DND-41 (cell line): Measurements from ENCODE around the gene SH3RF3.

Experiments
- ATAC-seq: fragments of 200-7000 bp; cut with Tn5 transposase; 3 replicates; pipeline ENCODE4 v1.9.1; 2021; ENCODE audit warnings: low read depth; ENCODE audit not compliant: insufficient read depth
- DNase-seq: peaks from one replicate; pipeline ENCODE4 v3.0.0-alpha.2; 2020
- H2AFZ ChIP-seq: 2 replicates; pipeline ENCODE4 v1.6.0; 2012; ENCODE audit warnings: low read depth, low read length
- H3K27ac ChIP-seq: 2 replicates; pipeline ENCODE4 v1.5.1; 2012; ENCODE audit warnings: low read length, inconsistent platforms
- H3K27me3 ChIP-seq: fragments of 200-600 bp; sonication (generic); 2 replicates; pipeline ENCODE4 v1.6.0; 2012; ENCODE audit warnings: low read length, mild to moderate bottlenecking, inconsistent platforms; ENCODE audit not compliant: insufficient read depth, poor library complexity
- H3K36me3 ChIP-seq: 2 replicates; pipeline ENCODE4 v1.5.1; 2012; ENCODE audit warnings: low read length, inconsistent platforms; ENCODE audit not compliant: insufficient read depth
- H3K4me1 ChIP-seq: 2 replicates; pipeline ENCODE4 v1.5.1; 2012; ENCODE audit warnings: mild to moderate bottlenecking, low read length; ENCODE audit not compliant: insufficient read depth
- H3K4me2 ChIP-seq: 2 replicates; pipeline ENCODE4 v1.6.0; 2012; ENCODE audit warnings: mild to moderate bottlenecking, moderate library complexity, low read length, inconsistent platforms; ENCODE audit not compliant: insufficient read depth
- H3K4me3 ChIP-seq, 2 experiments: fragments of 200-600 bp in 1 of 2; shearing (Covaris generic) in 1 of 2; 2 replicates each; pipeline ENCODE4 v1.5.1; 2012 to 2016; ENCODE audit warnings: inconsistent platforms in 2 of 2, low read length in 2 of 2, mild to moderate bottlenecking in 2 of 2, low read depth in 1 of 2, moderate library complexity in 1 of 2
- H3K79me2 ChIP-seq: 2 replicates; pipeline ENCODE4 v1.6.0; 2012; ENCODE audit warnings: low read length, inconsistent platforms; ENCODE audit not compliant: insufficient read depth
- H3K9ac ChIP-seq: 2 replicates; pipeline ENCODE4 v1.6.0; 2012; ENCODE audit warnings: low read depth, mild to moderate bottlenecking, inconsistent platforms, low read length, moderate library complexity
- H3K9me3 ChIP-seq: 2 replicates; pipeline ENCODE4 v1.5.1; 2012; ENCODE audit warnings: low read length, moderate library complexity, mild to moderate bottlenecking, inconsistent platforms; ENCODE audit not compliant: insufficient read depth, severe bottlenecking
- H4K20me1 ChIP-seq: 2 replicates; pipeline ENCODE4 v1.6.0; 2012; ENCODE audit warnings: low read length; ENCODE audit not compliant: insufficient read depth
- CTCF ChIP-seq: IDR thresholded peaks from 2 replicates; pipeline ENCODE4 v1.5.1; 2012; ENCODE audit warnings: borderline replicate concordance, low read length, moderate library complexity, mild to moderate bottlenecking; ENCODE audit not compliant: poor library complexity, severe bottlenecking; ENCODE audit errors: extremely low read depth
- EZH2 ChIP-seq: IDR thresholded peaks from 3 replicates; pipeline ENCODE4 v1.6.1; 2012; ENCODE audit warnings: borderline replicate concordance, low read depth, mild to moderate bottlenecking, moderate library complexity, low read length, inconsistent platforms; ENCODE audit not compliant: severe bottlenecking

The SH3RF3 gene

GRCh38 chr2:109480486-109481195 is 351.6 kb downstream of the SH3RF3 start:
- Histone ChIP-seq H3K27ac (no peak overlapping the region), H2AFZ (no peak overlapping the region), H3K9ac (no peak overlapping the region), H3K27me3 (peaks cover 11% of the 10 kb centered on the region), H3K36me3 (no peaks in the 10 kb centered on the region), H3K4me2 (no peak overlapping the region), H4K20me1 (no peaks in the 10 kb centered on the region), H3K4me1 (no peaks in the 10 kb centered on the region), H3K79me2 (no peaks in the 10 kb centered on the region), H3K9me3 (no peaks in the 10 kb centered on the region), H3K4me3 (no peak overlapping the region)
- DNase-seq (no peak), ATAC-seq (no peak)
- TF ChIP-seq EZH2 (no peak), CTCF (no peak)

GRCh38 chr2:109481196-109481555 is 352.2 kb downstream of the SH3RF3 start:
- H3K79me2 ChIP-seq = no peaks in the 10 kb centered on the region
- no peak overlapping the region for H3K27ac ChIP-seq
- no peaks in the 10 kb centered on the region for H3K36me3 ChIP-seq
- H2AFZ ChIP-seq = no peak overlapping the region
- no peaks in the 10 kb centered on the region for H3K9me3 ChIP-seq
- TF ChIP-seq CTCF (no peak), EZH2 (no peak)
- H3K9ac ChIP-seq = no peak overlapping the region
- H3K4me1 ChIP-seq = no peaks in the 10 kb centered on the region
- no peaks in the 10 kb centered on the region for H4K20me1 ChIP-seq
- no peak overlapping the region for H3K4me2 ChIP-seq
- peaks cover 11% of the 10 kb centered on the region for H3K27me3 ChIP-seq
- H3K4me3 ChIP-seq = no peak overlapping the region
- DNase-seq = no peak
- ATAC-seq = no peak

GRCh38 chr2:109481599-109481998 is 352.6 kb downstream of the SH3RF3 start:
- Histone ChIP-seq H3K9ac (no peak overlapping the region), H2AFZ (no peak overlapping the region), H3K27ac (no peak overlapping the region), H3K27me3 (peaks cover 11% of the 10 kb centered on the region), H3K36me3 (no peaks in the 10 kb centered on the region), H3K4me1 (no peaks in the 10 kb centered on the region), H3K4me3 (no peak overlapping the region), H3K79me2 (no peaks in the 10 kb centered on the region), H3K9me3 (no peaks in the 10 kb centered on the region), H3K4me2 (no peak overlapping the region), H4K20me1 (no peaks in the 10 kb centered on the region)
- TF ChIP-seq CTCF = no peak
- no peak for ATAC-seq
- no peak for DNase-seq
